ENCODE measurements around the gene HSD17B14. TPM values are rescaled to one million over a fixed set of nuclear protein-coding genes. Genes with fewer than 3 reads are reported as not detected.
A peak's percentile ranks its signal among the peaks of the same experiment; 100 is the strongest.

HSD17B14 gene
- total and polyA plus RNA-seq, 9 of the 15 experiments (the other 6 are each of a cell fraction or from before 2014, with no cell fraction given): 0.16 TPM; not detected in 8

- TF ChIP-seq KAT2B (IDR thresholded peaks at IDR 0.05; ENCODE audit: low read depth, low read length): no peak
- no peak for TF ChIP-seq MXI1 (IDR thresholded peaks at IDR 0.05; ENCODE audit: low read depth, low read length)
- no peak for TF ChIP-seq ERF (CRISPR knock-in tag; IDR thresholded peaks at IDR 0.05)
- no peak for TF ChIP-seq LCOR (CRISPR knock-in tag; IDR thresholded peaks at IDR 0.05)
- TF ChIP-seq PTTG1 (tag; IDR thresholded peaks at IDR 0.05; ENCODE audit: low read depth): no peak
- no peak for TF ChIP-seq EZH2 (IDR thresholded peaks at IDR 0.05; ENCODE audit: borderline replicate concordance, low read depth, low read length)
- TF ChIP-seq NCOA4 (IDR thresholded peaks at IDR 0.05; ENCODE audit: partially characterized antibody): no peak
- no peak for TF ChIP-seq CREB5 (CRISPR knock-in tag; IDR thresholded peaks at IDR 0.05)
- no peak for TF ChIP-seq SMARCE1 (IDR thresholded peaks at IDR 0.05)
- TF ChIP-seq RBM15 (IDR thresholded peaks at IDR 0.05; ENCODE audit: insufficient read depth, low read length): no peak
- TF ChIP-seq ATF7 (IDR thresholded peaks at IDR 0.05): peak; percentile 50
- no peak for TF ChIP-seq ZNF277 (CRISPR knock-in tag; IDR thresholded peaks at IDR 0.05; ENCODE audit: borderline replicate concordance)
- no peak for TF ChIP-seq KAT8 (IDR thresholded peaks at IDR 0.05; ENCODE audit: low read depth)
- no peak for TF ChIP-seq CBX5 (IDR thresholded peaks at IDR 0.05; ENCODE audit: borderline replicate concordance, low read depth)
- peak; percentile 89 for TF ChIP-seq CC2D1A (IDR thresholded peaks at IDR 0.05)
- no peak for TF ChIP-seq JUN (IDR thresholded peaks at IDR 0.05; ENCODE audit: borderline replicate concordance, low read depth, low read length)
- no peak for TF ChIP-seq JUN (CRISPR knock-in tag; IDR thresholded peaks at IDR 0.05; ENCODE audit: borderline replicate concordance)
- TF ChIP-seq YY1 (IDR thresholded peaks at IDR 0.05; ENCODE audit: borderline replicate concordance in 1 of 3, control insufficient read depth in 1 of 3, extremely low read depth in 1 of 3, insufficient read depth in 3 of 3, insufficient read length in 1 of 3, insufficient replicate concordance in 2 of 3, low read depth in 1 of 3, low read length in 2 of 3): no peak
- TF ChIP-seq SIX5 (IDR thresholded peaks at IDR 0.05; ENCODE audit: borderline replicate concordance in 1 of 2, insufficient read depth in 1 of 2, low read depth in 1 of 2, low read length in 2 of 2): no peak
- peak; percentile 48; the same call in 1 of the 2 replicates for TF ChIP-seq MYC (IDR thresholded peaks at IDR 0.05; ENCODE audit: low read depth, low read length)
- no peak for TF ChIP-seq MYC (CRISPR knock-in tag; IDR thresholded peaks at IDR 0.05; ENCODE audit: borderline replicate concordance, low read depth)
- no peak for TF ChIP-seq FOXK1 (CRISPR knock-in tag; IDR thresholded peaks at IDR 0.05; ENCODE audit: borderline replicate concordance)
- TF ChIP-seq ZNF165 (CRISPR knock-in tag; IDR thresholded peaks at IDR 0.05; ENCODE audit: borderline replicate concordance): no peak
- no peak for TF ChIP-seq NFE2 (IDR thresholded peaks at IDR 0.05; ENCODE audit: low read depth)
- no peak for TF ChIP-seq TCF7 (IDR thresholded peaks at IDR 0.05; ENCODE audit: borderline replicate concordance)
- TF ChIP-seq ZNF699 (CRISPR knock-in tag; IDR thresholded peaks at IDR 0.05; ENCODE audit: insufficient replicate concordance): no peak
- no peak for TF ChIP-seq HSF4 (CRISPR knock-in tag; IDR thresholded peaks at IDR 0.05; ENCODE audit: borderline replicate concordance)
- TF ChIP-seq LEF1 (IDR thresholded peaks at IDR 0.05): no peak
- no peak for TF ChIP-seq SNRNP70 (optimal IDR thresholded peaks at IDR 0.05; ENCODE audit: low read depth, low read length)
- no peak for TF ChIP-seq ZFP30 (CRISPR knock-in tag; IDR thresholded peaks at IDR 0.05; ENCODE audit: borderline replicate concordance)
Observed at GRCh38 chr19:48784527-48784926, 51.8 kb downstream of the HSD17B14 start (continued).

Measured in K562 (cell line).